AG04450 (cell line): ENCODE data around the gene TAB2. TPM values are rescaled to one million over a fixed set of nuclear protein-coding genes. Genes with fewer than 3 reads are reported as not detected.

Experiments used
- CTCF ChIA-PET: fragments of 300-600, 350-600 bp; formaldehyde crosslinking; extraction: SDS; loops from one replicate; lab custom pipeline; 2022; ENCODE audit warnings: antibody characterized with exemption, inconsistent platforms; lab: Charles Lee
- POLR2A ChIA-PET: fragments of 350-600 bp; formaldehyde crosslinking; extraction: SDS; loops from one replicate; lab custom pipeline; 2021; ENCODE audit warnings: antibody characterized with exemption, inconsistent platforms; lab: Yijun Ruan, JAX
- DNase-seq: peaks from one replicate; pipeline ENCODE4 v3.0.0-alpha.2; 2011; ENCODE audit warnings: low read depth, low spot score
- H3K27ac ChIP-seq: one replicate; pipeline ENCODE4 v1.5.1; 2012; ENCODE audit warnings: low read depth, low read length, control low read depth
- H3K27me3 ChIP-seq: one replicate; pipeline ENCODE4 v1.6.0; 2012; ENCODE audit warnings: low read length; ENCODE audit not compliant: control insufficient read depth, insufficient read depth
- H3K4me3 ChIP-seq: 2 replicates; pipeline ENCODE4 v1.5.1; 2011; ENCODE audit warnings: mild to moderate bottlenecking, low read depth, low read length, control low read depth
- H3K9me3 ChIP-seq: 2 replicates; pipeline ENCODE4 v1.5.1; 2012; ENCODE audit warnings: low read length; ENCODE audit not compliant: control insufficient read depth, insufficient read depth
- CTCF ChIP-seq: IDR thresholded peaks from 2 replicates; pipeline ENCODE4 v1.5.1; 2011; ENCODE audit warnings: low read depth, low read length, control low read depth, inconsistent platforms
- polyA plus RNA-seq: library from polyadenylated mRNA; depleted of rRNA; stranded (reverse); fragments of >200 nt; gene quantifications from 2 replicates; pipeline ENCODE4 v1.2.3, GENCODE V29; 2011

TAB2 gene
- polyA plus RNA-seq, 1 experiment, result 61.1 TPM

- Histone ChIP-seq H3K9me3 (no peaks in the 10 kb centered on the region), H3K27ac (no peak overlapping the region), H3K27me3 (no peaks in the 10 kb centered on the region), H3K4me3 (no peak overlapping the region)
- CTCF ChIA-PET, result interaction anchor here (0.6 to 1.5 kb wide), 3 partner anchors 98 to 307 kb away, joined by 3 to 4 read pairs (median 3); no protein-coding TSS in a partner anchor
- no peak for DNase-seq
- POLR2A ChIA-PET, result interaction anchor here (1.3 kb wide), 1 partner anchor 17 kb away, joined by 3 read pairs; the partner anchor contains the start of gene TAB2
- no peak for TF ChIP-seq CTCF
These were observed 16.7 kb downstream of the TAB2 start for GRCh38 chr6:149334201-149334600.

GRCh38 chr6:149334682-149335160 lies 17.2 kb downstream of the TAB2 start:
- ChIA-PET POLR2A (interaction anchor here (0.6 to 1.3 kb wide), 4 partner anchors 11 to 307 kb away, joined by 3 to 8 read pairs (median 4); partner anchors contain the start of gene TAB2), CTCF (interaction anchor here (0.7 to 1.5 kb wide), 2 partner anchors 98 to 254 kb away, joined by 3 read pairs; no protein-coding TSS in a partner anchor)
- no peak for TF ChIP-seq CTCF
- Histone ChIP-seq H3K9me3 (no peaks in the 10 kb centered on the region), H3K4me3 (no peak overlapping the region), H3K27me3 (no peaks in the 10 kb centered on the region), H3K27ac (no peak overlapping the region)
- peak; percentile 32 for DNase-seq

- TF ChIP-seq CTCF, result no peak
- H3K4me3 ChIP-seq, result no peak overlapping the region
- no peaks in the 10 kb centered on the region for H3K27me3 ChIP-seq
- DNase-seq, result no peak
- no peaks in the 10 kb centered on the region for H3K9me3 ChIP-seq
- CTCF ChIA-PET, result no interaction called here
- POLR2A ChIA-PET, result no interaction called here
- H3K27ac ChIP-seq, result no peak overlapping the region
These were observed 18.6 kb downstream of the TAB2 start for GRCh38 chr6:149335924-149336608.

- TF ChIP-seq CTCF, result no peak
- no peak overlapping the region for H3K4me3 ChIP-seq
- H3K9me3 ChIP-seq, result no peaks in the 10 kb centered on the region
- POLR2A ChIA-PET, result no interaction called here
- no peak for DNase-seq
- no peak overlapping the region for H3K27ac ChIP-seq
- CTCF ChIA-PET, result no interaction called here
- no peaks in the 10 kb centered on the region for H3K27me3 ChIP-seq
These were observed 19.1 kb downstream of the TAB2 start for GRCh38 chr6:149336609-149336928.

GRCh38 chr6:149337320-149337719 lies 19.8 kb downstream of the TAB2 start:
- Histone ChIP-seq H3K27ac (no peak overlapping the region), H3K9me3 (no peaks in the 10 kb centered on the region), H3K27me3 (no peaks in the 10 kb centered on the region), H3K4me3 (no peak overlapping the region)
- ChIA-PET POLR2A (no interaction called here), CTCF (interaction anchor here (1.7 kb wide), 1 partner anchor 180 kb away, joined by 6 read pairs; no protein-coding TSS in a partner anchor)
- no peak for TF ChIP-seq CTCF
- no peak for DNase-seq
